Measurements from ENCODE around the gene BBX.

The BBX gene

DNA sequence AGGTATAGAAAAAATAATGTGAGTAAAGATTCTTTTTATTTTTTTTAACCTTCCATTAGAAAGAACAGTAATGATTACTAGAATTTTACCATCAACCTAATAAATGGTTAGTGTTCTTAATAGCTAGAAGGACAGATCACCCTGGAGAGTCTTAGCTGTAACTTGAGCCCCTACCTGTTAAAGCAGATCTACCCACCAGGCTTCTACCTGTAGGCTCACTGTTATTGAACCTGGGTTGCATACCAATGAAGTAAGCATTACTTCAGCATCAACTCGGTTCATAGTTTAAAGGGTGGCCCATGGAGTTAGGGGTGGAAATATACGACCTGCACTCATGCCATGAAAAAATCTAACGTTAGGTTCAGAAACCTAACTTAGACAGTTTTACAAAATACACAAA is 280.4 kb downstream of the BBX start:
- H3K4me3 ChIP-seq (replicated peaks; ENCODE audit: insufficient read depth, low read length) = no peak overlapping the region
- no peak overlapping the region for H3K27ac ChIP-seq (replicated peaks)
- no peaks in the 10 kb centered on the region for H3K27me3 ChIP-seq (ENCODE audit: insufficient read depth, poor library complexity, severe bottlenecking)
- TF ChIP-seq, protein P1, sequence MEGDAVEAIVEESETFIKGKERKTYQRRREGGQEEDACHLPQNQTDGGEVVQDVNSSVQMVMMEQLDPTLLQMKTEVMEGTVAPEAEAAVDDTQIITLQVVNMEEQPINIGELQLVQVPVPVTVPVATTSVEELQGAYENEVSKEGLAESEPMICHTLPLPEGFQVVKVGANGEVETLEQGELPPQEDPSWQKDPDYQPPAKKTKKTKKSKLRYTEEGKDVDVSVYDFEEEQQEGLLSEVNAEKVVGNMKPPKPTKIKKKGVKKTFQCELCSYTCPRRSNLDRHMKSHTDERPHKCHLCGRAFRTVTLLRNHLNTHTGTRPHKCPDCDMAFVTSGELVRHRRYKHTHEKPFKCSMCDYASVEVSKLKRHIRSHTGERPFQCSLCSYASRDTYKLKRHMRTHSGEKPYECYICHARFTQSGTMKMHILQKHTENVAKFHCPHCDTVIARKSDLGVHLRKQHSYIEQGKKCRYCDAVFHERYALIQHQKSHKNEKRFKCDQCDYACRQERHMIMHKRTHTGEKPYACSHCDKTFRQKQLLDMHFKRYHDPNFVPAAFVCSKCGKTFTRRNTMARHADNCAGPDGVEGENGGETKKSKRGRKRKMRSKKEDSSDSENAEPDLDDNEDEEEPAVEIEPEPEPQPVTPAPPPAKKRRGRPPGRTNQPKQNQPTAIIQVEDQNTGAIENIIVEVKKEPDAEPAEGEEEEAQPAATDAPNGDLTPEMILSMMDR (IDR thresholded peaks at IDR 0.05; ENCODE audit: insufficient read depth, low read length) = no peak
- no peak for TF ChIP-seq GABPA (IDR thresholded peaks at IDR 0.05; ENCODE audit: low read depth)
- no peak for TF ChIP-seq POLR2AphosphoS5 (IDR thresholded peaks at IDR 0.05; ENCODE audit: low read depth)
- no peak for TF ChIP-seq REST (IDR thresholded peaks at IDR 0.05; ENCODE audit: insufficient replicate concordance, low read depth)
- TF ChIP-seq SPI1 (IDR thresholded peaks at IDR 0.05; ENCODE audit: borderline replicate concordance, low read depth) = no peak
- DNase-seq (ENCODE audit: low read depth in 1 of 2, low spot score in 1 of 2) = no peak

- Histone ChIP-seq H3K27ac (replicated peaks) (no peak overlapping the region), H3K27me3 (ENCODE audit: insufficient read depth, poor library complexity, severe bottlenecking) (no peaks in the 10 kb centered on the region), H3K4me3 (replicated peaks; ENCODE audit: insufficient read depth, low read length) (no peak overlapping the region)
- TF ChIP-seq POLR2AphosphoS5 (IDR thresholded peaks at IDR 0.05; ENCODE audit: low read depth) = no peak
- no peak for TF ChIP-seq REST (IDR thresholded peaks at IDR 0.05; ENCODE audit: insufficient replicate concordance, low read depth)
- TF ChIP-seq GABPA (IDR thresholded peaks at IDR 0.05; ENCODE audit: low read depth) = no peak
- TF ChIP-seq, protein P1 (IDR thresholded peaks at IDR 0.05; ENCODE audit: insufficient read depth, low read length) = no peak
- no peak for TF ChIP-seq SPI1 (IDR thresholded peaks at IDR 0.05; ENCODE audit: borderline replicate concordance, low read depth)
- no peak for DNase-seq (ENCODE audit: low read depth in 1 of 2, low spot score in 1 of 2)
Measured at GRCh38 chr3:107806021-107806420, 283.3 kb downstream of the BBX start.

DNA sequence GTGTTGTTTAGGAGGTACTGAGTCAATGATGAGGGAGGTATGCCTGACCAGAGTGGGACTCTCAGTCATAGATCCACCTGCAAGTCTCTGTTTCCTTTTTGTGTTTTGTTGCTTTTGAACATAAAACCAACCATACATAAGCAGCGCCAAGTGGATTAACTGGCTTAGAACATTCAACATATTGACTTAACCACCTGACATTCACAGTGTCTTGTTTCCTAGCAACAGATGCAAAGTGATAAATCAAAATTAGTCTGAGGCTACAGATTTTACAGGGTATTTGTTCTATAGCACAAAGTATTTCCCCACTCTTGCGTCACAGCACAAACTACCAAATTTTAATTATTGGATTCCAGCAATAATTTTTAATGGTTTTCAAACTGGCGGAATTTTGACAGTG is 283.8 kb downstream of the BBX start:
- no peaks in the 10 kb centered on the region for H3K27me3 ChIP-seq (ENCODE audit: insufficient read depth, poor library complexity, severe bottlenecking)
- TF ChIP-seq REST (IDR thresholded peaks at IDR 0.05; ENCODE audit: insufficient replicate concordance, low read depth) = no peak
- no peak for TF ChIP-seq GABPA (IDR thresholded peaks at IDR 0.05; ENCODE audit: low read depth)
- TF ChIP-seq, protein P1 (IDR thresholded peaks at IDR 0.05; ENCODE audit: insufficient read depth, low read length) = no peak
- TF ChIP-seq POLR2AphosphoS5 (IDR thresholded peaks at IDR 0.05; ENCODE audit: low read depth) = no peak
- no peak for TF ChIP-seq SPI1 (IDR thresholded peaks at IDR 0.05; ENCODE audit: borderline replicate concordance, low read depth)
- H3K27ac ChIP-seq (replicated peaks) = no peak overlapping the region
- DNase-seq (ENCODE audit: low read depth in 1 of 2, low spot score in 1 of 2) = no peak
- no peak overlapping the region for H3K4me3 ChIP-seq (replicated peaks; ENCODE audit: insufficient read depth, low read length)
